ENCODE results near the gene FIBCD1. TPM values are rescaled to one million over a fixed set of nuclear protein-coding genes. Genes with fewer than 3 reads are reported as not detected.
"Not testable (repeated sequence)": the region's sequence is repeated elsewhere in the genome, so short reads cannot be mapped to it uniquely, and the experiment has no call there.

The FIBCD1 gene
- total RNA-seq, 1 donor from 2014 or later = not detected

- H3K9me3 Mint-ChIP-seq = no peaks in the 10 kb centered on the region
These were observed 20.8 kb downstream of the FIBCD1 start for GRCh38 chr9:130918101-130918825.

GRCh38 chr9:130917168-130917960 lies 21.7 kb downstream of the FIBCD1 start:
- no peaks in the 10 kb centered on the region for H3K9me3 Mint-ChIP-seq
- no peaks in the 10 kb centered on the region for H3K27me3 Mint-ChIP-seq (ENCODE audit: low read depth)
- H3K36me3 Mint-ChIP-seq (ENCODE audit: low read depth) = no peaks in the 10 kb centered on the region
- H3K4me1 Mint-ChIP-seq (ENCODE audit: low read depth) = no peaks in the 10 kb centered on the region
- H3K4me3 Mint-ChIP-seq (ENCODE audit: low read depth) = no peak overlapping the region
- no peak for DNase-seq (ENCODE audit: low spot score)
- H3K27ac Mint-ChIP-seq = no peak overlapping the region
- intact Hi-C loops (cut with micrococcal nuclease) = no loop called here

More at GRCh38 chr9:130918101-130918825, 20.8 kb downstream of the FIBCD1 start:
- Mint-ChIP-seq H3K36me3 (ENCODE audit: low read depth) (no peaks in the 10 kb centered on the region), H3K27ac (no peak overlapping the region), H3K27me3 (ENCODE audit: low read depth) (no peaks in the 10 kb centered on the region), H3K4me3 (ENCODE audit: low read depth) (no peak overlapping the region), H3K4me1 (ENCODE audit: low read depth) (no peaks in the 10 kb centered on the region)
- intact Hi-C loops (cut with micrococcal nuclease) = no loop called here
- DNase-seq (ENCODE audit: low spot score) = no peak

DNA sequence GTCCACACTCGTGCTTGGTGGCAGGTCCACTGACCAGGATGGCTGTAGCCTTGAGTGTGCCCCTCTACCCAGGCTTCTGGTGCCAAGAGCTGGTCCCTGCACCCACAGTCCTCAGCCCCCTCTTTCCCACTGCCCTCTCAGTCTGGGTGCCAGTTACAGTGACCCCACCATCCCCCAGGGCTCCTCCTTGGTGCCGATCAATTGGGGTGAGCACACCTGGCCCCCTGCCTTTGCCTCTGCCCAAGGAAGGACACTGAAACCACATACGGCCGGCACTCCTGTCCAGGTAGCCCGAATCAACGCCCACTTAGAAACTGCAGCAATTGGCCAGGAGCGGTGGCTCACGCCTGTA lies 24.0 kb downstream of the FIBCD1 start:
- Mint-ChIP-seq H3K36me3 (ENCODE audit: low read depth) (no peaks in the 10 kb centered on the region), H3K27me3 (ENCODE audit: low read depth) (no peaks in the 10 kb centered on the region), H3K4me3 (ENCODE audit: low read depth) (no peak overlapping the region), H3K27ac (no peak overlapping the region), H3K9me3 (no peaks in the 10 kb centered on the region), H3K4me1 (ENCODE audit: low read depth) (no peaks in the 10 kb centered on the region)
- DNase-seq (ENCODE audit: low spot score) = no peak
- intact Hi-C loops (cut with micrococcal nuclease) = no loop called here

- DNase-seq (ENCODE audit: low spot score) = no peak
These were observed 24.5 kb downstream of the FIBCD1 start for GRCh38 chr9:130914417-130915095.

GRCh38 chr9:130913599-130914416 lies 25.2 kb downstream of the FIBCD1 start:
- DNase-seq (ENCODE audit: low spot score) = no peak
- Mint-ChIP-seq H3K36me3 (ENCODE audit: low read depth) (no peaks in the 10 kb centered on the region), H3K4me1 (ENCODE audit: low read depth) (no peaks in the 10 kb centered on the region), H3K27me3 (ENCODE audit: low read depth) (no peaks in the 10 kb centered on the region), H3K9me3 (no peaks in the 10 kb centered on the region), H3K27ac (no peak overlapping the region), H3K4me3 (ENCODE audit: low read depth) (no peak overlapping the region)
- intact Hi-C loops (cut with micrococcal nuclease) = no loop called here

More at GRCh38 chr9:130914417-130915095, 24.5 kb downstream of the FIBCD1 start:
- intact Hi-C loops (cut with micrococcal nuclease) = no loop called here
- H3K4me1 Mint-ChIP-seq (ENCODE audit: low read depth) = no peaks in the 10 kb centered on the region
- H3K9me3 Mint-ChIP-seq = no peaks in the 10 kb centered on the region
- H3K36me3 Mint-ChIP-seq (ENCODE audit: low read depth) = no peaks in the 10 kb centered on the region
- H3K27ac Mint-ChIP-seq = no peak overlapping the region
- no peak overlapping the region for H3K4me3 Mint-ChIP-seq (ENCODE audit: low read depth)
- H3K27me3 Mint-ChIP-seq (ENCODE audit: low read depth) = no peaks in the 10 kb centered on the region

GRCh38 chr9:130912932-130913598 lies 26.0 kb downstream of the FIBCD1 start:
- Mint-ChIP-seq H3K4me3 (ENCODE audit: low read depth) (no peak overlapping the region), H3K27me3 (ENCODE audit: low read depth) (no peaks in the 10 kb centered on the region), H3K9me3 (no peaks in the 10 kb centered on the region)

GRCh38 chr9:130911254-130912049 lies 27.6 kb downstream of the FIBCD1 start:
- H3K9me3 Mint-ChIP-seq = no peaks in the 10 kb centered on the region
- DNase-seq (ENCODE audit: low spot score) = no peak
- intact Hi-C loops (cut with micrococcal nuclease) = no loop called here
- no peaks in the 10 kb centered on the region for H3K4me1 Mint-ChIP-seq (ENCODE audit: low read depth)
- H3K27ac Mint-ChIP-seq = no peak overlapping the region
- H3K4me3 Mint-ChIP-seq (ENCODE audit: low read depth) = no peak overlapping the region
- no peaks in the 10 kb centered on the region for H3K27me3 Mint-ChIP-seq (ENCODE audit: low read depth)
- no peaks in the 10 kb centered on the region for H3K36me3 Mint-ChIP-seq (ENCODE audit: low read depth)

More at GRCh38 chr9:130912932-130913598, 26.0 kb downstream of the FIBCD1 start:
- H3K4me1 Mint-ChIP-seq (ENCODE audit: low read depth) = no peaks in the 10 kb centered on the region
- intact Hi-C loops (cut with micrococcal nuclease) = no loop called here
- no peak for DNase-seq (ENCODE audit: low spot score)
- no peak overlapping the region for H3K27ac Mint-ChIP-seq
- no peaks in the 10 kb centered on the region for H3K36me3 Mint-ChIP-seq (ENCODE audit: low read depth)

DNA sequence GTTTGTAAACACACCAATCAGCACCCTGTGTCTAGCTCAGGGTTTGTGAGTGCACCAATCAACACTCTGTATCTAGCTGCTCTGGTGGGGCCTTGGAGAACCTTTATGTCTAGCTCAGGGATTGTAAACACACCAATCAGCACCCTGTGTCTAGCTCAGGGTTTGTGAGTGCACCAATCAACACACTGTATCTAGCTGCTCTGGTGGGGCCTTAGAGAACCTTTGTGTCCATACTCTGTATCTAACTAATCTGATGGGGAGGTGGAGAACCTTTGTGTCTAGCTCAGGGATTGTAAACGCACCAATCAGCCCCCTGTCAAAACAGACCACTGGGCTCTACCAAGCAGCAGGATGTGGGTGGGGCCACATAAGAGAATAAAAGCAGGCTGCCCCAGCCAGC lies 28.4 kb downstream of the FIBCD1 start:
- H3K4me1 Mint-ChIP-seq (ENCODE audit: low read depth); H3K27ac Mint-ChIP-seq; H3K36me3 Mint-ChIP-seq (ENCODE audit: low read depth); DNase-seq (ENCODE audit: low spot score); H3K4me3 Mint-ChIP-seq (ENCODE audit: low read depth); intact Hi-C loops (cut with micrococcal nuclease); H3K27me3 Mint-ChIP-seq (ENCODE audit: low read depth); H3K9me3 Mint-ChIP-seq: not testable (repeated sequence)

GRCh38 chr9:130910041-130910440 lies 29.0 kb downstream of the FIBCD1 start:
- DNase-seq (ENCODE audit: low spot score); H3K27me3 Mint-ChIP-seq (ENCODE audit: low read depth); H3K36me3 Mint-ChIP-seq (ENCODE audit: low read depth); H3K4me3 Mint-ChIP-seq (ENCODE audit: low read depth); H3K9me3 Mint-ChIP-seq; H3K27ac Mint-ChIP-seq; H3K4me1 Mint-ChIP-seq (ENCODE audit: low read depth); intact Hi-C loops (cut with micrococcal nuclease): not testable (repeated sequence)

- Mint-ChIP-seq H3K27ac (no peak overlapping the region), H3K4me3 (ENCODE audit: low read depth) (no peak overlapping the region), H3K4me1 (ENCODE audit: low read depth) (no peaks in the 10 kb centered on the region), H3K9me3 (no peaks in the 10 kb centered on the region), H3K27me3 (ENCODE audit: low read depth) (no peaks in the 10 kb centered on the region), H3K36me3 (ENCODE audit: low read depth) (no peaks in the 10 kb centered on the region)
- intact Hi-C loops (cut with micrococcal nuclease) = no loop called here
- DNase-seq (ENCODE audit: low spot score) = no peak
These were observed 30.1 kb downstream of the FIBCD1 start for GRCh38 chr9:130908878-130909355.

DNA sequence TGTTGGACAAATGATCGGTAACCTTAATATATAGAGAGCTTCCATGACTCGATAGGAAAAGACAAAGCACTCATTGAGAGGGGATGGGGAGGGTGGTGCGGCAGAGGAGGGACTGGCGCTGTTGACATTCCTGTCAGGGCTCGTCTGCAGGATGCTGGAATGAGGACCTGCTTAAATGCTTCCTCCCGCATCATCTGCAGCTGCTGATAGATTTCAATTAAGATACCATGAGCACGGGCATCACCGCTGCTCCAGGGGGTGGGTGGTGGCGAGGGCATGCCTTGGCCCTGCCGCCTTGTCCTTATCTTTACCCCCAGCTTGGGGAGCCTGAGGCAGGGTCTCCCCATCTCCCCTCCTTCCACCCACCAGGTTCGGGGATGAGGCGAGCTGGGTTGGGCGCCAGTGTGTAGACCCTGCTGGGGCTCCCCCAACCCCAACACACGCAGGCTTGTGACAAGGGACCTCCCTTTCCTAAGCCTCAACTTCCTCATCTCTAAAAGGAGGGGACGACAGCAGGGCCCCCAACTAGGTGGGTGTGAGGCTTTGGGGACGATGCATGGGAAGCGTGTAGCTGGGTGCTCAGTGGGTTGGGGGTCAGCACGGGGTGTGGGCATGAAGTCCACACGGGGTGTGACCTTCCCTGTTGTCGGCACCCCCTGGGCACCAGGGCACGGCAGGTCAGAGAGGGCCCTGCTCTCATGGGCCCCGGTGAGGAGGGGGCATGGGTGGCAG lies 30.7 kb downstream of the FIBCD1 start:
- no peaks in the 10 kb centered on the region for H3K27me3 Mint-ChIP-seq (ENCODE audit: low read depth)
- no peak overlapping the region for H3K27ac Mint-ChIP-seq
- intact Hi-C loops (cut with micrococcal nuclease) = no loop called here
- no peaks in the 10 kb centered on the region for H3K9me3 Mint-ChIP-seq
- no peaks in the 10 kb centered on the region for H3K36me3 Mint-ChIP-seq (ENCODE audit: low read depth)
- no peak for DNase-seq (ENCODE audit: low spot score)
- H3K4me3 Mint-ChIP-seq (ENCODE audit: low read depth) = no peak overlapping the region
- no peaks in the 10 kb centered on the region for H3K4me1 Mint-ChIP-seq (ENCODE audit: low read depth)

All from activated T-helper 2 cell treated with anti-CD3 and anti-CD28 coated beads, Interferon-gamma antibody, Interleukin-2, Interleukin-4, amounts not matched to agents 10 μg/mL and 5 μg/mL and 100 μg/mL, durations not matched to agents 14 hours and 24 hours and 36 hours (primary cell).